GM06990 (cell line): ENCODE data around the gene PDZRN3.

Experiments used
- DNase-seq: peaks from one replicate; pipeline ENCODE4 v3.0.0-alpha.2; 2011; ENCODE audit not compliant: insufficient read length; ENCODE audit errors: extremely low read depth
- H3K27me3 ChIP-seq: replicated peaks from 2 replicates; pipeline ENCODE4 v1.6.0; 2011; ENCODE audit warnings: low read length; ENCODE audit not compliant: control insufficient read depth, insufficient read depth
- H3K36me3 ChIP-seq: 2 replicates; pipeline ENCODE4 v1.5.1; 2011; ENCODE audit warnings: low read length; ENCODE audit not compliant: control insufficient read depth, insufficient read depth
- H3K4me3 ChIP-seq: replicated peaks from 2 replicates; pipeline ENCODE4 v1.5.1; 2011; ENCODE audit warnings: low read depth, mild to moderate bottlenecking, control low read depth, low read length
- TF ChIP-seq, protein P1 (sequence below): IDR thresholded peaks from 2 replicates; pipeline ENCODE4 v1.5.1; 2011; ENCODE audit warnings: low read length, control low read depth, mild to moderate bottlenecking, inconsistent platforms; ENCODE audit not compliant: insufficient read depth, poor library complexity, severe bottlenecking

PDZRN3 gene

DNA sequence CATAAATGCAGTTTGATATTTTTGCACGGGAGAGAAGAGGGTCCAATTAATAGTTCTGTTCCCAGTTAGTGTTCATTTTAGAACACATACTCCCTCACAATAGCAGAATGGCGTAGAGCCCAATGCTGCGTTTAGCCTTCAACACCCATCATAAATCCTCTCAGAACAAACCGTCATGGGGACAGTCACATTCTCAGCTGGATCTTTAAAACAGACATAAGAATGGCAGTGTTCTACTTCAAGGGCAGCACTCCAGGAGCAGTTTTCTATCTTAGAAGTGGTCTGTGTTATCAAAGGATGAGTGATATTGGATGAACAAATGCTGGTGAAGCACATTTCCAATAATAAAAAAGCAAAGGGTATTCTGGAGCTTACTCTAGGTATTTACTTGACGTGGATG, 230.5 kb downstream of the PDZRN3 start:
- H3K27me3 ChIP-seq: no peaks in the 10 kb centered on the region; the same call in 1 of the 2 replicates
- DNase-seq: no peak
- no peak overlapping the region for H3K4me3 ChIP-seq
- TF ChIP-seq, protein P1, sequence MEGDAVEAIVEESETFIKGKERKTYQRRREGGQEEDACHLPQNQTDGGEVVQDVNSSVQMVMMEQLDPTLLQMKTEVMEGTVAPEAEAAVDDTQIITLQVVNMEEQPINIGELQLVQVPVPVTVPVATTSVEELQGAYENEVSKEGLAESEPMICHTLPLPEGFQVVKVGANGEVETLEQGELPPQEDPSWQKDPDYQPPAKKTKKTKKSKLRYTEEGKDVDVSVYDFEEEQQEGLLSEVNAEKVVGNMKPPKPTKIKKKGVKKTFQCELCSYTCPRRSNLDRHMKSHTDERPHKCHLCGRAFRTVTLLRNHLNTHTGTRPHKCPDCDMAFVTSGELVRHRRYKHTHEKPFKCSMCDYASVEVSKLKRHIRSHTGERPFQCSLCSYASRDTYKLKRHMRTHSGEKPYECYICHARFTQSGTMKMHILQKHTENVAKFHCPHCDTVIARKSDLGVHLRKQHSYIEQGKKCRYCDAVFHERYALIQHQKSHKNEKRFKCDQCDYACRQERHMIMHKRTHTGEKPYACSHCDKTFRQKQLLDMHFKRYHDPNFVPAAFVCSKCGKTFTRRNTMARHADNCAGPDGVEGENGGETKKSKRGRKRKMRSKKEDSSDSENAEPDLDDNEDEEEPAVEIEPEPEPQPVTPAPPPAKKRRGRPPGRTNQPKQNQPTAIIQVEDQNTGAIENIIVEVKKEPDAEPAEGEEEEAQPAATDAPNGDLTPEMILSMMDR: no peak
- H3K36me3 ChIP-seq: no peaks in the 10 kb centered on the region

DNA sequence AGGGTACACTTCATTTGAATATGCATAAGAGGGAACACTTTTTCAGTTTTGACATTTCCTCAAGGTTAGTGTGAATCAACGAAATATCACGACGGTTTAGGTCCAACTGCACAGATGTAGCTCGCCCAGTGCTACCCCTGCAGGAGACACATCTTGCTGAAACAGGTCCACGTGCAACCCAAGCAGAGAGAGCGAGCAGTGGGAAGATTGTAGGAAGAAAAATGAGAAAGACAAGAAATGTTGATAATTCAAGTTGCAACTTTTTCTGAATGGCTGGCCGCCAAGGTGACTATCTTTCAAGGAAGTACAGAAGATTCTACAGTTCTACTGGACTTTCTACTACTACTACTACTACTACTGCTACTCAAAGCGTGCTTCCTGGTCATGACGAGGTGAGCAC, 231.7 kb downstream of the PDZRN3 start:
- no peak for DNase-seq
- Histone ChIP-seq H3K36me3 (no peaks in the 10 kb centered on the region), H3K27me3 (no peaks in the 10 kb centered on the region; the same call in 1 of the 2 replicates), H3K4me3 (no peak overlapping the region)
- TF ChIP-seq, protein P1: no peak

DNA sequence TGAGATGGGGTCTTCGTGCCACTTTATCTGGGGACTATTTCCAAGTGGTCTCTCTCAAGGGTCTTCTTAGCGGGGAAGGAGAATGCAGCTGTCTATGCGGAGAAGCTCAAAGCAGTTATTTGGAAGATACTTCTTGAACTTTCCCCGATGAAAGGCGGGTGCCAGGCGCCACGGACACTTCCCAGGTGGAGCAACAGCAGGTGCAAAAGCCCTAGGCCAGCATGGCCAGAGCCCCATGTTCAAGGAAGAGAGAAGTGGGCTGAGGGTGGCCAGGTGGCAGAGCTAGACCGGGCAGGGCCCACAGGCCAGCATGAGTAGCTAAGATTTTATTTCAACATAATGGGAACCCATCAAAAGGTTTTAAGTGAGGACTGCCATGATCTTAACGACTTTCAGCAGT, 232.8 kb downstream of the PDZRN3 start:
- H3K27me3 ChIP-seq: no peaks in the 10 kb centered on the region; the same call in 1 of the 2 replicates
- no peak for DNase-seq
- no peak overlapping the region for H3K4me3 ChIP-seq
- TF ChIP-seq, protein P1: no peak
- no peaks in the 10 kb centered on the region for H3K36me3 ChIP-seq

DNA sequence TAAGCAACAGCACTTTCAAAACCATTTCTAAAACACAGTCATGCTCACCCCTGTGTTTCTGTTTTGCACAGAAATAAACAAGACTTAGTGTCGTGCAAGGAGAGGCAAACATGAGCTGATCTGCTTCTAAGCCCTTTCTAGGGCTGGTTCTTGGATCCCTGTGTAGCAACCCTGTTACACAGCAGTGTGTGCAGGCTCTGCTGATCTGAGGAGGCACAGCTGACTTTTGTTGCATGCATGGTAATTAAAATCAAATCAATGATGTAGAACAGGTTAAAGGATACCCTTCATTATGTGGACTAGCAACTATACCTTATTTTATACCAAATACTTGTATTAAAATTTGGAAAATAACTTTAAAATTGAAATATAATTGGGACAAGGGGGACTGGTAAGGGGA, 234.8 kb downstream of the PDZRN3 start:
- no peaks in the 10 kb centered on the region for H3K36me3 ChIP-seq
- no peaks in the 10 kb centered on the region; the same call in 1 of the 2 replicates for H3K27me3 ChIP-seq
- no peak for DNase-seq
- no peak overlapping the region for H3K4me3 ChIP-seq
- TF ChIP-seq, protein P1: no peak

DNA sequence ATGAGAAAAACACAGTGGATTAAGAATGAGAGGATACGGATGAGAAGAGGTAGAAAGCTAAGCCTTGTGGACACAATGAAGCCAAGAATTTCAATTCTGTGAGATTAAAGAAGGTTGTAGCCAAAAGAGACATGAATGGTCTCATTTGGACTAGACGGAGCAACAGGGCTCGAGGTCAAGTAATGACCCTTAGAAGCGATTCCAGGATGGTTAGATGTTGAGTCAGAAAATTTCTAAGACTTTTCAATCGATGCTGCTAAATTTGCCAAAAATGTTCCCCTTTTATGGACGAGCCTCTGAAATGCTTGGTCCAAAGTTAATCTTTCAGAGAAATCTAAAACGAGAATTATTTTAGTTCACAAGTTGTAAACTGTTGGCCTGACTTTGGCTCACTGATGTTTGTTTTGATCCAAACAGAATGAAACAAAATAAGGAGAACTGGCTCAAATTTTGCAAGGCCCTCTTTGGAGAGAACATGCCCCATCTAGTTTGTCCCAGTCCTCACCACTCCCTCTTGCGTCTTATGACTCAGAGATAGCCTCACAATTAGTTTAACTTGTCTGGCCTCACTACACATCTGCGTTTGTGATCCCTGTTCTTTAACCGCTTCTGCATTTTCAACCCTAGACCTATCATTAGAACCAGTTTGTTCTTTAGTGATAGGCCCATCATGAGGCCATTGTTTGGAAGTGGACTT, 235.5 kb downstream of the PDZRN3 start:
- DNase-seq: no peak
- Histone ChIP-seq H3K27me3 (no peaks in the 10 kb centered on the region; the same call in 1 of the 2 replicates), H3K4me3 (no peak overlapping the region), H3K36me3 (no peaks in the 10 kb centered on the region)
- TF ChIP-seq, protein P1: no peak
